GM12872 (cell line): Measurements from ENCODE around the gene RPTOR.

Experiments
- TF ChIP-seq, protein P1 (sequence below): IDR thresholded peaks from 3 replicates; pipeline ENCODE4 v1.5.1; 2011; ENCODE audit warnings: low read depth, mild to moderate bottlenecking, low read length, moderate library complexity; ENCODE audit not compliant: insufficient read depth

The RPTOR gene

DNA sequence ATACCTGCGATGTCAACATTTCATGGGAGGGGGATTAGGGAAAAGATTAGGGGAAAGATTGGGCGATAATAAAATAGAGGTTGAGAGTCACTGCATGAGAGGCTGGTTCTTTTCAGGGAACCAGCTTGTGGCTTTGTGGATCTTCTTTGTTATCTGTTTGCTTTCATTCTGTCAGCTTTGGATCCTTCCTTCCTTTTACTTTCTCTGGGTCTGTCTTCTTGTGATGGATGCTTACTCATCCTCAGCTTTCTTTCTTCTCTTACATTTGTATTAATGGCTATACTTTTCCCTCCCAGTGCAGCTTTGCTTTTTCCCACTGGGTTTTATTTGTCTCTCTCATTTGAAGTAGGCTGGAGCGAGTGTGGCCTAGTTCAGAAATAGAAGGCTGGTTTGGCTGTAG, 47.1 kb downstream of the RPTOR start:
- TF ChIP-seq, protein P1, sequence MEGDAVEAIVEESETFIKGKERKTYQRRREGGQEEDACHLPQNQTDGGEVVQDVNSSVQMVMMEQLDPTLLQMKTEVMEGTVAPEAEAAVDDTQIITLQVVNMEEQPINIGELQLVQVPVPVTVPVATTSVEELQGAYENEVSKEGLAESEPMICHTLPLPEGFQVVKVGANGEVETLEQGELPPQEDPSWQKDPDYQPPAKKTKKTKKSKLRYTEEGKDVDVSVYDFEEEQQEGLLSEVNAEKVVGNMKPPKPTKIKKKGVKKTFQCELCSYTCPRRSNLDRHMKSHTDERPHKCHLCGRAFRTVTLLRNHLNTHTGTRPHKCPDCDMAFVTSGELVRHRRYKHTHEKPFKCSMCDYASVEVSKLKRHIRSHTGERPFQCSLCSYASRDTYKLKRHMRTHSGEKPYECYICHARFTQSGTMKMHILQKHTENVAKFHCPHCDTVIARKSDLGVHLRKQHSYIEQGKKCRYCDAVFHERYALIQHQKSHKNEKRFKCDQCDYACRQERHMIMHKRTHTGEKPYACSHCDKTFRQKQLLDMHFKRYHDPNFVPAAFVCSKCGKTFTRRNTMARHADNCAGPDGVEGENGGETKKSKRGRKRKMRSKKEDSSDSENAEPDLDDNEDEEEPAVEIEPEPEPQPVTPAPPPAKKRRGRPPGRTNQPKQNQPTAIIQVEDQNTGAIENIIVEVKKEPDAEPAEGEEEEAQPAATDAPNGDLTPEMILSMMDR: no peak

DNA sequence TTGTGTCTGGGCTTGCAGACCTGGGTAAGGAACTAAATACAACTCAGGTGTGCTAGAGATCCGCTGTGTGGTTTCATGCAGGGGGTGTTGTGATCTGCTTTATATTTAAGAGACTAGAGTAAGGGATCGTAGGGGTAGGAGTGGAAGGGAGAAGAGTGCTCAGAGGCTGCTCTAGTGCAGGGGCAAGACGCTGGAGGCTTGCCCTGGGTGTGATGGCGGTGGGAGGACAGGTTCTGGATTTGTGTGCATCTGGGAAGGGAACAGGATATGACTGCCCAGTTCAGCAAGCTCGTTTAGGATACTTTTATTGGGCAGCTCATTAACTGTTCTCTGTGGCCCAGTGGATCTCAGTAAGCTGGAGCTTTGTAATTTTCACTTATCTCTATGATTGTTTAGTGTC, 47.6 kb downstream of the RPTOR start:
- TF ChIP-seq, protein P1: no peak

DNA sequence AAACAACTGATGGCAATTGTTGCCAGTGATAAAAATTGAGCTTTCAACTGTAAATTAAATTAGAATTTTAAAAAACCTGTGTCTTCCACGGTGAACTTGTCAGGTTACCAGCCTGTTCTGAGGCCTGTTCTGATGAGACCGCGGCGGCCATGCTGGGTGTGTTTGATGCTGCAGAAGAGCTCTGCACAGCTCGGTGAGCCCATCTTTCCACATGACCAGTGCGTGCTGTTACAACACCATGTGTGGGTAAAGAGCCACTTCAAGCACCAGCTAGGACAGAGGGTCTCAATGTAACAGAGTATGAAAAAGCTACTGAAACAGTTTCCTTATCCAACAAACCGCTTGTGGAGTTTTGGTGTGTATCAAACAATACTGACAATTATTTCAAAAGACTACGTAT, 48.5 kb downstream of the RPTOR start:
- TF ChIP-seq, protein P1: no peak

DNA sequence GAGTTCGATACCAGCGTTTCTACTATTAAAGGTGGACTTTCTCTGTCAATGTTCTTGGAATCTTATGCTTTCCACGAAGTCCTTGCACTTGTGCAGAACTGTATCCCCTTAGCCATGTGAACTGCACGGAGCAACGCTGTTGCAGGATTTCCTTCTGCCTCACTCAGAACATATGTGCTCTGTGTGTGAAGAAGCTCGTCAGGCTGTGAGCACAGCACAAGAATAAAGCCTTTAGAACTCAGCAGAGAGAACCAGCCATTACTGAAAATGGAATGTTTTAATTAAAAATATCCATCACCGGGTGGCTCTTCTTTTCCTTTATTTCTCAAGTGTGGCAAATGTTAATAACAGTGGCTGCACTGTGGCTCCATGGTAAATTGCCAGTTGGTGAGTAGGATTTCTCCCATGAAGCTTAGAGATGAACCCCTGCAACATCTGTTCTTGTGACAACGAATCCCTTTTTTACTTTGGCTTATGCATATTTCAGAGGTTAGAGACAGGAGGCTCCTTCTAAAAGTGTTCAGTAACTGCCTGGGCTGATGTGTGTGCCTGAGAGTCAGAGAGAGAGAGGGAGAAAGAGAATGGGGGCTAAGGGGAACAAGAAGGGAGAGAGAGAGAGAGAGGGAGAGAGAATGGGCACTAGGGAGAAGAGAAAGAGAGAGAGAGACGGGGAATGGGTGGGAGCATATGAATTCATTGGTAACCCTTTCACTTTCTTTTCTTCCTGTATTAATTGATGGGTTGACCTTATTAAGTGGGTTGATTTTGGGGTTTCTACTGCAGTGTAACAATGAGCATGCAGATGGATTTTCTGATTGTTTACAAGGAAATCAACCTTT, 50.0 kb downstream of the RPTOR start:
- TF ChIP-seq, protein P1: no peak

DNA sequence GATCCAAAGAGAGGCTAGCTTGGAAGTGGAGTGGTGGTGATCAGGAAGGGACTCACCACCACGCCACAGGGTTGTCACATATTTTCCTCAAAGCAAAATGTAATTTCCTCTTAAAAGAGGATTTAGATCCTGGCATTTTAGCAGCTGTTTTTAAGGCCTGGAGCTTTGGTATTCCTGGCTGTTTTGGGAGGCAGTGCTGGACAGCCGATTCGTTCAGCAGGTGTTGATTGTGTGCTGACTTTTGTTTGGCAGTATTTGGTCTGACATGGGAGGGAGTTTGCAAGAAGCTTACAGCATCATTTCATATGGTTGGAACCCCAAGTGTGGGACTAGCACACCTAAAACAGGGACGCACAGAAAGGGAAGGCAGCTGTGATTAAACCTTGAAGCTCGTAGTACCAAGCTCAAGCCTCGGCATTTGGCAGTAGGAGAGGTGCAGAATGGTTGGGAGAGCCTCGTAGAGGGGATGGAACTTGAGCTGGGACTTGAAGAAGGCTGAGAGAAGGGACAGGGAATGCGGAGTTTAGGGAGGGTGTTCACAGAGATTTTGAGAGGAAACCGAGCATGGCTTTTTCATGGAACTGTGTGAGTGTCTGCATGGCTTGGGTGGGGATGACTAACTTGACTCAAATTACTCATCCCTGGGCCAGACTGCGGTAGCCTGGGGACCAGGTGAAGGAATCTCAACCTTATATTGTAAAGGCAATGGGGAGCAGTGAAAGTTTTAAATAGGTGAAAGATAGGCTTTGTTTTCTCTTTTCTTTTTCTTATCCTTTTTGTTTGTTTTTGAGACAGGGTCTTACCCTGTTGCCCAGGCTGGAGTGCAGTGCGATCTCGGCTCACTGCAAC, 52.3 kb downstream of the RPTOR start:
- TF ChIP-seq, protein P1: no peak

DNA sequence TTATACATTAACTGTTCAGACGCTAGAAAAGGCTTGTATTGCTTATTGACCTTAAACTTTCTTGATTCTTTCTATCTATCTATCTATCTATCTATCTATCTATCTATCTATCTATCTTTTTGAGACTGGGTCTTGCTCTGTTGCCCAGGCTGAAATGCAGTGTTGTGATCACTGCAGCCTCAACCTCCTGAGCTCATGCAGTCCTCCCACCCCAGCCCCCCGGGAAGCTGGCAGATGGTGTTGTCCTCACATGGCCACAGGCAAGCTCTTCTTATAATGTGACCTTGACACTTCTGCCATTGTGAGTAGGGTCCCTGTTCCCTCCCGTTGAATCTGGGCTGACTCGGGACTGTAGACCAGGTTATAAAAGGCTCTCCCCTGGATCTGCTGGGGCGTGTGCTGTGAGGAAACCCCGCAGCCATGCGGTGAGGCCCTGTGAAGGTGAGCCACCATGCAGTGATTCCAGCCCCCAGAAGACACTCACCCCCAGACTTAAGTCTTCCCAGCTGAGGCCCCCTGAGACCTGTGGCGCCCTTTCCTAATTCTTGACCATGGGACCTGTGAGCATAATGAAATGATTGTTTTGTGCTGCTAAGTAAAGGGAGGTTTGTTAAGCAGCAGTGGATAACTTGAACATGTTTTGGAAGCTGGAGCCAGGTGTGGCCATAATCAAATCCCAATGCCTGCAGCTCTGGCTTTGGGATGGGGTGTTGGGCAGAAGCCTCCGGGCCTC, 54.3 kb downstream of the RPTOR start:
- TF ChIP-seq, protein P1: no peak
